ENCODE data around the gene MTA1.

Gene MTA1

GRCh38 chr14:105482486-105483110 lies 63.0 kb downstream of the MTA1 start:
- H3K36me3 ChIP-seq (ENCODE audit: control insufficient read depth, low read length): no peaks in the 10 kb centered on the region
- H3K27me3 ChIP-seq (ENCODE audit: control insufficient read depth, low read length): peaks cover 53% of the 10 kb centered on the region
- no peaks in the 10 kb centered on the region for H3K9me3 ChIP-seq (ENCODE audit: control insufficient read depth, insufficient read depth, low read length)
- H3F3A ChIP-seq (ENCODE audit: control insufficient read depth, insufficient read depth): no peaks in the 10 kb centered on the region
- no peaks in the 10 kb centered on the region for H4K20me1 ChIP-seq (ENCODE audit: control insufficient read depth, insufficient read depth, low read depth, low read length)
- no peaks in the 10 kb centered on the region for H3K9me2 ChIP-seq (replicated peaks; ENCODE audit: control insufficient read depth, low read length)
- TF ChIP-seq CTCF (IDR thresholded peaks at IDR 0.05; ENCODE audit: low read depth, low read length, poor library complexity, severe bottlenecking) (no peak), EZH2phosphoT487 (IDR thresholded peaks at IDR 0.05; ENCODE audit: borderline replicate concordance, low read length) (no peak)
- no peak overlapping the region for H3K4me3 ChIP-seq (ENCODE audit: low read length)
- H3K4me1 ChIP-seq (ENCODE audit: control insufficient read depth, low read length): peaks cover 38% of the 10 kb centered on the region
- H3K4me2 ChIP-seq (ENCODE audit: low read length): no peak overlapping the region; the same call in 1 of the 2 replicates
- no peaks in the 10 kb centered on the region for H3K79me2 ChIP-seq (ENCODE audit: control insufficient read depth, low read length)
- H3K27ac ChIP-seq (ENCODE audit: low read depth, low read length): no peak overlapping the region

- Histone ChIP-seq H3K4me1 (ENCODE audit: control insufficient read depth, low read length) (peaks cover 43% of the 10 kb centered on the region), H3K27ac (ENCODE audit: low read depth, low read length) (no peak overlapping the region), H3K36me3 (ENCODE audit: control insufficient read depth, low read length) (no peaks in the 10 kb centered on the region), H3K79me2 (ENCODE audit: control insufficient read depth, low read length) (no peaks in the 10 kb centered on the region), H4K20me1 (ENCODE audit: control insufficient read depth, insufficient read depth, low read depth, low read length) (no peaks in the 10 kb centered on the region), H3K4me3 (ENCODE audit: low read length) (no peak overlapping the region), H3K9me2 (replicated peaks; ENCODE audit: control insufficient read depth, low read length) (no peaks in the 10 kb centered on the region), H3F3A (ENCODE audit: control insufficient read depth, insufficient read depth) (no peaks in the 10 kb centered on the region), H3K9me3 (ENCODE audit: control insufficient read depth, insufficient read depth, low read length) (no peaks in the 10 kb centered on the region), H3K4me2 (ENCODE audit: low read length) (no peak overlapping the region), H3K27me3 (ENCODE audit: control insufficient read depth, low read length) (peaks cover 50% of the 10 kb centered on the region)
- no peak for TF ChIP-seq CTCF (IDR thresholded peaks at IDR 0.05; ENCODE audit: low read depth, low read length, poor library complexity, severe bottlenecking)
Measured at GRCh38 chr14:105483300-105484068, 63.9 kb downstream of the MTA1 start.

- H3K27ac ChIP-seq (ENCODE audit: low read depth, low read length): no peak overlapping the region
- H3K9me2 ChIP-seq (replicated peaks; ENCODE audit: control insufficient read depth, low read length): no peaks in the 10 kb centered on the region
- no peaks in the 10 kb centered on the region for H3K79me2 ChIP-seq (ENCODE audit: control insufficient read depth, low read length)
- no peak overlapping the region for H3K4me2 ChIP-seq (ENCODE audit: low read length)
- no peaks in the 10 kb centered on the region for H3K36me3 ChIP-seq (ENCODE audit: control insufficient read depth, low read length)
- H3K9me3 ChIP-seq (ENCODE audit: control insufficient read depth, insufficient read depth, low read length): no peaks in the 10 kb centered on the region
- H3F3A ChIP-seq (ENCODE audit: control insufficient read depth, insufficient read depth): no peaks in the 10 kb centered on the region
- H4K20me1 ChIP-seq (ENCODE audit: control insufficient read depth, insufficient read depth, low read depth, low read length): no peaks in the 10 kb centered on the region
- no peak overlapping the region for H3K4me3 ChIP-seq (ENCODE audit: low read length)
- H3K27me3 ChIP-seq (ENCODE audit: control insufficient read depth, low read length): peaks cover 50% of the 10 kb centered on the region
- peaks cover 51% of the 10 kb centered on the region for H3K4me1 ChIP-seq (ENCODE audit: control insufficient read depth, low read length)
- TF ChIP-seq EZH2phosphoT487 (IDR thresholded peaks at IDR 0.05; ENCODE audit: borderline replicate concordance, low read length) (no peak), CTCF (IDR thresholded peaks at IDR 0.05; ENCODE audit: low read depth, low read length, poor library complexity, severe bottlenecking) (no peak)
Measured at GRCh38 chr14:105484069-105484996, 64.7 kb downstream of the MTA1 start.
